ENCODE data around the gene MAN2A2.

The MAN2A2 gene

GRCh38 chr15:90947577-90948357 lies 44.7 kb downstream of the MAN2A2 start:
- FAIRE-seq = no peak

GRCh38 chr15:90948506-90948905 lies 45.4 kb downstream of the MAN2A2 start:
- no peak for FAIRE-seq

GRCh38 chr15:90949979-90950675 lies 47.0 kb downstream of the MAN2A2 start:
- FAIRE-seq = no peak

GRCh38 chr15:90950676-90951075 lies 47.6 kb downstream of the MAN2A2 start:
- FAIRE-seq = no peak

GRCh38 chr15:90952901-90953677 lies 50.0 kb downstream of the MAN2A2 start:
- no peak for FAIRE-seq

GRCh38 chr15:90953947-90954711 lies 51.0 kb downstream of the MAN2A2 start:
- no peak for FAIRE-seq

- FAIRE-seq = no peak
Measured at GRCh38 chr15:90954712-90955623, 51.9 kb downstream of the MAN2A2 start, which contains the start of gene RCCD1. Gene RCCD1 (plus strand): TSS chr15:90954884. CDS start chr15:90956735, 1,851 bp downstream.

- FAIRE-seq = no peak
Measured at GRCh38 chr15:90955624-90956273, 52.6 kb downstream of the MAN2A2 start.

- FAIRE-seq = no peak
Measured at GRCh38 chr15:90956274-90957030, 53.4 kb downstream of the MAN2A2 start.

GRCh38 chr15:90957031-90957790 lies 54.1 kb downstream of the MAN2A2 start:
- no peak for FAIRE-seq

- no peak for FAIRE-seq
Measured at GRCh38 chr15:90957791-90958190, 54.7 kb downstream of the MAN2A2 start.

GRCh38 chr15:90959028-90959595 lies 56.0 kb downstream of the MAN2A2 start:
- FAIRE-seq = no peak

- FAIRE-seq = no peak
Measured at GRCh38 chr15:90959894-90960293, 56.8 kb downstream of the MAN2A2 start.

- no peak for FAIRE-seq
Measured at GRCh38 chr15:90960298-90961091, 57.4 kb downstream of the MAN2A2 start.

- no peak for FAIRE-seq
Measured at GRCh38 chr15:90962021-90962420, 58.9 kb downstream of the MAN2A2 start.

- no peak for FAIRE-seq
Measured at GRCh38 chr15:90966262-90966661, 63.2 kb downstream of the MAN2A2 start.

- no peak for FAIRE-seq
Measured at GRCh38 chr15:90967206-90967605, 64.1 kb downstream of the MAN2A2 start.

- FAIRE-seq = no peak
Measured at GRCh38 chr15:90968434-90968833, 65.3 kb downstream of the MAN2A2 start.
